Colonic mucosa (tissue), 4 donors: ENCODE measurements around the gene HMGCLL1. TPM values are rescaled to one million over a fixed set of nuclear protein-coding genes. Genes with fewer than 3 reads are reported as not detected.
A peak's percentile ranks its signal among the peaks of the same experiment; 100 is the strongest.

Experiments used
- DNase-seq: peaks from one replicate; pipeline ENCODE4 v3.0.0-alpha.2; 2020
- H3K27ac ChIP-seq: fragments of 200-600 bp; one replicate; pipeline ENCODE4 v1.8.0; 2021
- H3K27me3 ChIP-seq: fragments of 200-600 bp; one replicate; pipeline ENCODE4 v1.8.0; 2021
- H3K36me3 ChIP-seq: fragments of 200-600 bp; one replicate; pipeline ENCODE4 v1.8.0; 2021
- H3K4me1 ChIP-seq: fragments of 200-600 bp; one replicate; pipeline ENCODE4 v1.8.0; 2021; ENCODE audit warnings: mild to moderate bottlenecking
- H3K4me3 ChIP-seq: fragments of 200-600 bp; one replicate; pipeline ENCODE4 v1.8.0; 2021
- H3K9ac ChIP-seq, 2 donors: one replicate each; pipeline ENCODE4 v1.7.0; 2013; ENCODE audit warnings: control low read depth in 2 of 2, low read depth in 2 of 2, low read length in 2 of 2
- H3K9me3 ChIP-seq: fragments of 200-600 bp; one replicate; pipeline ENCODE4 v1.8.0; 2021
- CTCF ChIP-seq: fragments of 200-600 bp; IDR thresholded peaks from one replicate; pipeline ENCODE4 v1.8.0; 2022; ENCODE audit warnings: antibody characterized with exemption, mild to moderate bottlenecking
- intact Hi-C: fragments of 100-400 bp; cut with DNase I; formaldehyde crosslinking; loops from one replicate; pipeline ENCODE4 v1.14.1; 2022
- total RNA-seq, 2 donors: library from RNA; stranded (reverse); fragmentation: NEBNext Ultra II Directional in 1 of 2; extraction: Animal tissue kit (Norgen Biotek cat#: 25700) in 1 of 2; gene quantifications; one replicate each; pipeline ENCODE4 v1.2.1, GENCODE V29; 2021
- donor health status: healthy.
- donor health status: DM: no; HTN: no; CAD: no.
- donor health status: DM: no; HTN: no; CAD: no.

The HMGCLL1 gene
- total RNA-seq = under 1 TPM; 0.45 to 0.52 TPM

- H3K4me1 ChIP-seq = no peaks in the 10 kb centered on the region
- intact Hi-C loops = no loop called here
- H3K9ac ChIP-seq = peak within 1 kb of the TSS in 1 of 2 donors; percentile 37
- no peaks in the 10 kb centered on the region for H3K36me3 ChIP-seq
- DNase-seq = peak; percentile 26
- peak within 1 kb of the TSS; percentile 12 for H3K4me3 ChIP-seq
- TF ChIP-seq CTCF = no peak
- H3K27ac ChIP-seq = no peak within 1 kb of the TSS
- H3K9me3 ChIP-seq = no peaks in the 10 kb centered on the region
- H3K27me3 ChIP-seq = no peaks in the 10 kb centered on the region
These were observed at the start of gene HMGCLL1 for GRCh38 chr6:55578537-55579363. Gene HMGCLL1 (minus strand): TSS chr6:55579192. CDS start chr6:55579055, 137 bp downstream.

GRCh38 chr6:55621993-55622392, 43.0 kb upstream of the HMGCLL1 start:
- Histone ChIP-seq H3K4me3 (no peak overlapping the region), H3K36me3 (no peaks in the 10 kb centered on the region), H3K27me3 (no peaks in the 10 kb centered on the region), H3K9ac (no peak overlapping the region), H3K4me1 (no peaks in the 10 kb centered on the region), H3K27ac (no peak overlapping the region), H3K9me3 (no peaks in the 10 kb centered on the region)
- no peak for TF ChIP-seq CTCF
- intact Hi-C loops = no loop called here
- no peak for DNase-seq

GRCh38 chr6:55621244-55621643, 42.3 kb upstream of the HMGCLL1 start:
- H3K27me3 ChIP-seq = no peaks in the 10 kb centered on the region
- no peak for DNase-seq
- H3K4me1 ChIP-seq = no peaks in the 10 kb centered on the region
- no peak overlapping the region for H3K9ac ChIP-seq
- no peaks in the 10 kb centered on the region for H3K36me3 ChIP-seq
- intact Hi-C loops = no loop called here
- H3K9me3 ChIP-seq = no peaks in the 10 kb centered on the region
- TF ChIP-seq CTCF = no peak
- H3K27ac ChIP-seq = no peak overlapping the region
- H3K4me3 ChIP-seq = no peak overlapping the region

GRCh38 chr6:55617272-55617671, 38.3 kb upstream of the HMGCLL1 start:
- Histone ChIP-seq H3K36me3 (no peaks in the 10 kb centered on the region), H3K27ac (no peak overlapping the region), H3K4me1 (no peaks in the 10 kb centered on the region), H3K27me3 (no peaks in the 10 kb centered on the region), H3K9me3 (no peaks in the 10 kb centered on the region), H3K9ac (no peak overlapping the region), H3K4me3 (no peak overlapping the region)
- TF ChIP-seq CTCF = peak; percentile 24
- intact Hi-C loops = loop anchor here (10.0 kb wide), 1 partner anchor 268 kb away; no protein-coding TSS in a partner anchor
- DNase-seq = peak; percentile 27

GRCh38 chr6:55604021-55604420, 25.0 kb upstream of the HMGCLL1 start:
- TF ChIP-seq CTCF = no peak

More at GRCh38 chr6:55604021-55604420, 25.0 kb upstream of the HMGCLL1 start:
- no peak for DNase-seq
- Histone ChIP-seq H3K4me3 (no peak overlapping the region), H3K27me3 (no peaks in the 10 kb centered on the region), H3K9me3 (no peaks in the 10 kb centered on the region), H3K27ac (no peak overlapping the region), H3K36me3 (no peaks in the 10 kb centered on the region), H3K9ac (no peak overlapping the region), H3K4me1 (no peaks in the 10 kb centered on the region)
- intact Hi-C loops = no loop called here
